Measurements from ENCODE around the gene INSIG1.

INSIG1 gene

DNA sequence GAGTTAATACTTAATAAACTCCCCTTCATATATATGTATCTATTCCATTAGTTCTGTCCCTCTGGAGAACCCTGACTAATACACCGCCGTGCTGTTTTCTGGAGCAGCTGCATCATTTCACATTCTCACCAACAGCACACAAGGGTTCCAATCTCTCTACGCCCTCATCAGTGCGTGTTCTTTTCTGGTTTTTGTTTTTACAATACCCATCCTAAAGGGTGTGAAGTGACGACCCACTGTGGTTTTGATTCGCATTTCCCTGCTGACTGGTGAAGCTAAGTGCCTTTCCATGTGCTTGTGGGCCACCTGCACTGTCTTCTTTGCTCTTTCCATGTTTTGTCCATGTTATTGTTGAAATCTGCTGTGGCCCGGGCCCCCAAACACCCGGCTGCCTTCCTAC, 11.0 kb upstream of the INSIG1 start:
- TF ChIP-seq CTCF (IDR thresholded peaks at IDR 0.05; ENCODE audit: low read length) (no peak), EZH2 (IDR thresholded peaks at IDR 0.05; ENCODE audit: borderline replicate concordance, low read length) (no peak)
- no peak overlapping the region for H3K4me3 ChIP-seq (ENCODE audit: low read depth, low read length, poor library complexity, severe bottlenecking)
- no peaks in the 10 kb centered on the region for H3K9me2 ChIP-seq (ENCODE audit: low read depth, low read length)
- no peak overlapping the region for H3K27ac ChIP-seq (ENCODE audit: low read depth, low read length, poor library complexity, severe bottlenecking)
- H3K4me1 ChIP-seq (ENCODE audit: insufficient read depth, low read length, severe bottlenecking), result peaks cover 12% of the 10 kb centered on the region
- H3K36me3 ChIP-seq (ENCODE audit: insufficient read depth, low read length), result no peaks in the 10 kb centered on the region
- H3K9ac ChIP-seq (ENCODE audit: low read length), result no peak overlapping the region
- H3F3A ChIP-seq (ENCODE audit: insufficient read depth, low read length), result no peaks in the 10 kb centered on the region; the same call in 1 of the 2 replicates
- H3K9me3 ChIP-seq (ENCODE audit: low read length), result no peaks in the 10 kb centered on the region
- peaks cover 10% of the 10 kb centered on the region for H3K27me3 ChIP-seq (ENCODE audit: insufficient read depth, low read length)
- no peak overlapping the region for H2AFZ ChIP-seq (ENCODE audit: low read length)
- H4K20me1 ChIP-seq (ENCODE audit: insufficient read depth, low read length), result no peaks in the 10 kb centered on the region
- no peaks in the 10 kb centered on the region for H3K79me2 ChIP-seq (ENCODE audit: insufficient read depth, low read length)
- no peak overlapping the region for H3K4me2 ChIP-seq (ENCODE audit: low read length)

DNA sequence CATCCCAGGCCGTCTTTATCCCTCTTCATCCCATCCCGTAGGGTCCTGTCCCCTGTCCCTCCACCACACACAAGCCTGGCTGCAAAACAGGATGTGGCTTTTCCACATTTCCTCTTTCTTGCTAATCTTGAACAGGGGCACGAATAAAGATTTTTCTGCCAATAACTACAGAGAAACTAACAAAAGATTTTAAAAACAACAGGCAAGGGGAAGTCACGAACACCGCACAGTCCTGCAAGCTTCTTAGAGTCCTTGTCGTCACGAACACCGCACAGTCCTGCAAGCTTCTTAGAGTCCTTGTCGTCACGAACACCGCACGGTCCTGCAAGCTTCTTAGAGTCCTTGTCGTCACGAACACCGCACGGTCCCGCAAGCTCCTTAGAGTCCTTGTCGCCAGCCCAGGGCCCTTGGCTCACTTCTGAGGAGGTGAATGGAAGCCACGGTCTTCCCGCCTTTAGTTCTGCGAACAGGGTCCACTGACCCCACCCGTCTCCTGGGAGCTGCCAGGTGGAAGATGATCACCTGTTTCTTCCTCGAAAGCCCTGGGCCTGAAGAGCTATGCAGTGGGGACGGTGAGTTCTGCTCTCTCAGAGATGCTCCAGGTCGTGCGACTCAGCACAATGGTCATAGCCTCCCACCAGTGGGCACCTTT, 10.3 kb upstream of the INSIG1 start:
- Histone ChIP-seq H4K20me1 (ENCODE audit: insufficient read depth, low read length) (no peaks in the 10 kb centered on the region), H3K9ac (ENCODE audit: low read length) (no peak overlapping the region), H3K4me2 (ENCODE audit: low read length) (no peak overlapping the region), H3K27me3 (ENCODE audit: insufficient read depth, low read length) (peaks cover 10% of the 10 kb centered on the region), H2AFZ (ENCODE audit: low read length) (no peak overlapping the region), H3K36me3 (ENCODE audit: insufficient read depth, low read length) (no peaks in the 10 kb centered on the region), H3K27ac (ENCODE audit: low read depth, low read length, poor library complexity, severe bottlenecking) (no peak overlapping the region), H3K4me3 (ENCODE audit: low read depth, low read length, poor library complexity, severe bottlenecking) (no peak overlapping the region), H3K9me2 (ENCODE audit: low read depth, low read length) (no peaks in the 10 kb centered on the region), H3K4me1 (ENCODE audit: insufficient read depth, low read length, severe bottlenecking) (peaks cover 12% of the 10 kb centered on the region), H3K9me3 (ENCODE audit: low read length) (no peaks in the 10 kb centered on the region), H3K79me2 (ENCODE audit: insufficient read depth, low read length) (no peaks in the 10 kb centered on the region), H3F3A (ENCODE audit: insufficient read depth, low read length) (no peaks in the 10 kb centered on the region; the same call in 1 of the 2 replicates)
- TF ChIP-seq EZH2 (IDR thresholded peaks at IDR 0.05; ENCODE audit: borderline replicate concordance, low read length), result no peak
- no peak for TF ChIP-seq CTCF (IDR thresholded peaks at IDR 0.05; ENCODE audit: low read length)

DNA sequence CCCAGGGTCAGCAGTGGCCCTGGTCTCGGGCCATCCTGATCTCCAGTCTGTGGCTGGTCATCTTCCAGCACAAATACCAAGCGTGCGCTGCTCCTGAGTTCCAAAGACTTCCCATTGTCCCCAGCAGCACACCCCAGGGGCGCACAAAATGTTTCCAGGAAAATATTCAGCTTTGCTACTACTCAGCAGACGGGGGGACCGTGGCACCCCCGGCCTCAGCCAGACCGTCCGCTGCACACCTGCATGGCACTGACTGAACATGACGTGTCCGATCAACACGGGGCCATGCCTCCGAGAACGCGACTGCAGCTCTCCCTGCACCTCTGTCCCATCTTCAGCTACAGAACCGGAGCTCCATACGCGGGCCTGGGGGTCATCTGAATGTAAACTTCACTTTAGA, 9.6 kb upstream of the INSIG1 start:
- no peak overlapping the region for H3K4me2 ChIP-seq (ENCODE audit: low read length)
- no peaks in the 10 kb centered on the region; the same call in 1 of the 2 replicates for H3F3A ChIP-seq (ENCODE audit: insufficient read depth, low read length)
- H3K9me3 ChIP-seq (ENCODE audit: low read length), result no peaks in the 10 kb centered on the region
- no peaks in the 10 kb centered on the region for H3K79me2 ChIP-seq (ENCODE audit: insufficient read depth, low read length)
- no peak overlapping the region for H3K27ac ChIP-seq (ENCODE audit: low read depth, low read length, poor library complexity, severe bottlenecking)
- no peaks in the 10 kb centered on the region for H3K36me3 ChIP-seq (ENCODE audit: insufficient read depth, low read length)
- H3K9ac ChIP-seq (ENCODE audit: low read length), result no peak overlapping the region
- no peaks in the 10 kb centered on the region for H3K9me2 ChIP-seq (ENCODE audit: low read depth, low read length)
- peaks cover 10% of the 10 kb centered on the region for H3K27me3 ChIP-seq (ENCODE audit: insufficient read depth, low read length)
- peaks cover 6% of the 10 kb centered on the region for H3K4me1 ChIP-seq (ENCODE audit: insufficient read depth, low read length, severe bottlenecking)
- H4K20me1 ChIP-seq (ENCODE audit: insufficient read depth, low read length), result no peaks in the 10 kb centered on the region
- no peak overlapping the region for H2AFZ ChIP-seq (ENCODE audit: low read length)
- no peak for TF ChIP-seq EZH2 (IDR thresholded peaks at IDR 0.05; ENCODE audit: borderline replicate concordance, low read length)
- TF ChIP-seq CTCF (IDR thresholded peaks at IDR 0.05; ENCODE audit: low read length), result no peak
- H3K4me3 ChIP-seq (ENCODE audit: low read depth, low read length, poor library complexity, severe bottlenecking), result no peak overlapping the region
